Left colon (tissue), 2 donors: Measurements from ENCODE around the gene MRPS2. TPM values are rescaled to one million over a fixed set of nuclear protein-coding genes. Genes with fewer than 3 reads are reported as not detected.
"Not testable (repeated sequence)": the region's sequence is repeated elsewhere in the genome, so short reads cannot be mapped to it uniquely, and the experiment has no call there.

Experiments
- ATAC-seq: fragments of 200-7000 bp; cut with Tn5 transposase; one replicate; pipeline ENCODE4 v1.9.1; 2020; ENCODE audit warnings: mild to moderate bottlenecking, moderate library complexity
- DNase-seq, 2 donors: peaks; one replicate each; pipeline ENCODE4 v3.0.0-alpha.2; 2020
- intact Hi-C, 2 donors: fragments of 100-400 bp; cut with DNase I in 1 of 2; cut with micrococcal nuclease in 1 of 2; formaldehyde crosslinking; loops; one replicate each; pipeline versions ENCODE4 v1.11.2 to v1.14.0; 2022; cut with DNase I, micrococcal nuclease
- long read RNA-seq: library from polyadenylated mRNA; unstranded; transcript quantifications from one replicate; pipeline ENCODE4 v2.0.0, GENCODE V29; 2021
- total RNA-seq, 2 donors: library from RNA; stranded (reverse); fragmentation: NEBNext Ultra II Directional; extraction: Animal tissue kit (Norgen Biotek cat#: 25700); gene quantifications; one replicate each; pipeline ENCODE4 v1.2.1, GENCODE V29; 2021
- donor health status: DM: no; HTN: no; CAD: no.
- donor health status: DM: yes; HTN: yes; CAD: no.

The MRPS2 gene
- total RNA-seq: 10 to 100 TPM; 25.4 to 35.3 TPM
- long read RNA-seq, transcript MRPS2-201 (4 exons, 1,510 nt): major isoform, 33 of 49 reads
- long read RNA-seq, partial matches to known transcripts: 13 of 49 reads
- long read RNA-seq, other reads (novel, unspliced or antisense): 0 of 49 reads

- DNase-seq: peak; percentile 80 to 88
- peak; percentile 95 for ATAC-seq
- intact Hi-C loops: no loop called here
These were observed at the start of gene MRPS2 for GRCh38 chr9:135500525-135501260. MRPS2 (plus strand) TSS chr9:135500682; CDS start chr9:135500711, 29 bp downstream.

GRCh38 chr9:135450956-135451355, 49.5 kb upstream of the MRPS2 start:
- DNase-seq (no peak), ATAC-seq (no peak)
- intact Hi-C loops: no loop called here

- DNase-seq, intact Hi-C loops, ATAC-seq: not testable (repeated sequence)
These were observed 48.6 kb upstream of the MRPS2 start for GRCh38 chr9:135451909-135452308.

- DNase-seq (no peak), ATAC-seq (no peak)
- intact Hi-C loops: no loop called here
These were observed 45.7 kb upstream of the MRPS2 start for GRCh38 chr9:135454737-135455136.

- DNase-seq (no peak), ATAC-seq (no peak)
- intact Hi-C loops: no loop called here
These were observed 45.0 kb upstream of the MRPS2 start for GRCh38 chr9:135455401-135456030.

GRCh38 chr9:135456436-135457104, 43.9 kb upstream of the MRPS2 start:
- intact Hi-C loops: no loop called here
- no peak for DNase-seq
- ATAC-seq: no peak

GRCh38 chr9:135458478-135458877, 42.0 kb upstream of the MRPS2 start:
- DNase-seq, ATAC-seq, intact Hi-C loops: not testable (repeated sequence)

GRCh38 chr9:135461936-135462335, 38.5 kb upstream of the MRPS2 start:
- no peak for ATAC-seq
- intact Hi-C loops: no loop called here
- no peak for DNase-seq

GRCh38 chr9:135463140-135463539, 37.3 kb upstream of the MRPS2 start:
- intact Hi-C loops: no loop called here
- ATAC-seq (no peak), DNase-seq (no peak)

GRCh38 chr9:135464181-135464580, 36.3 kb upstream of the MRPS2 start:
- intact Hi-C loops: no loop called here
- DNase-seq: no peak
- ATAC-seq: no peak

- intact Hi-C loops: no loop called here
- DNase-seq: no peak
- ATAC-seq: no peak
These were observed 31.5 kb upstream of the MRPS2 start for GRCh38 chr9:135468854-135469521.

GRCh38 chr9:135471791-135472640, 28.5 kb upstream of the MRPS2 start:
- intact Hi-C loops: no loop called here
- ATAC-seq (no peak), DNase-seq (no peak)

GRCh38 chr9:135473972-135474543, 26.4 kb upstream of the MRPS2 start:
- ATAC-seq (no peak), DNase-seq (no peak)
- intact Hi-C loops: no loop called here

GRCh38 chr9:135474915-135475314, 25.6 kb upstream of the MRPS2 start:
- intact Hi-C loops: no loop called here
- ATAC-seq (no peak), DNase-seq (no peak)

- no peak for DNase-seq
- intact Hi-C loops: no loop called here
- ATAC-seq: no peak
These were observed 23.7 kb upstream of the MRPS2 start for GRCh38 chr9:135476561-135477355.

- DNase-seq (no peak), ATAC-seq (no peak)
- intact Hi-C loops: no loop called here
These were observed 22.3 kb upstream of the MRPS2 start for GRCh38 chr9:135478191-135478590.

GRCh38 chr9:135478829-135479468, 21.5 kb upstream of the MRPS2 start:
- DNase-seq (peak; percentile 65 to 67), ATAC-seq (peak; percentile 74)
- intact Hi-C loops: no loop called here
